Measurements from ENCODE around the gene AARS2. TPM values are rescaled to one million over a fixed set of nuclear protein-coding genes. Genes with fewer than 3 reads are reported as not detected.
A peak's percentile ranks its signal among the peaks of the same experiment; 100 is the strongest.

Gene AARS2
- total RNA-seq, 4 donors from 2014 or later = 14.1 to 24.7 (median 21.0) TPM

DNA sequence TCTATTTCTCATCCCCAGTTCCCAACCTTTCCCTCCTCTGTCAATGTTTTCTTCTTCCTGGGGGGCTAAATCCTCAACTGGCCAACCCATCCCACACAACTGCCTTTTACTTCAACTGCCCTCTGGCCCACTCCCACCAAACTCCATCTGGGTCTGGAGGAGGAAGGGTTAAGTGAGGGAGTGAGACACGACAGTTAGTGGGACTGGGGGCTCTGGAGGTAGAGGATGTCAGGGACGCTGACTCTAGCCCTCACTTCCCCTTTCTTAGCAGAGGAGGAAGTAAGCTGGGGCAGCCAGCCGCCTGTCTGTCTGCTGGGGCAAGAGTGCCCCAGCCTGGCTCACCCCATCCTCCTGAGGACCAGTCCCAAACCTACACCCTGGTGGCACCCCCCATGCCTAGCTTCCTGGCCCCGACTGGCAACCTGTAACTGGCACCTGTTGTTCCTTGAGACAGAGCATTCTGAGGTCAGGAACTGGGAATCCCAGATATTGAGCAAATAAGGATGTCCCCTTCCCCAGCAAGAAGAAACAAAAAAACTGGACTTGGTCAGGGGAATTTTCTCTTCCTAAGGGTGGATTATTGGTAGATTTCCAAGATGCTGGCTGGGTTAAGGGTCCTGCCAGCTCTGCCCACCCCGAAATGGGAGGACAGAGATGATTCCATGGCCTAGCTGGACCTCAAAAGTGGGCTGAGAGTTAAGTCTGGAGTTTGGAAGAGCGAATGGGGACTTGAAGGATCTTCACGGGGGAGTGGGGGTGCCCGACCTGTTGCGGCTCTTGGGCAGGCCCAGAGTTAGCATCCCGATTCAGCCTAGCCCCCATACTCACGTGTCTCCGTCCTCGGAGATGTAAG lies 48.8 kb downstream of the AARS2 start:
- no peaks in the 10 kb centered on the region for H3K36me3 ChIP-seq
- H3K9me3 ChIP-seq = no peaks in the 10 kb centered on the region
- peak overlapping the region; percentile 74 to 83 for H3K27ac ChIP-seq
- TF ChIP-seq CTCF (IDR thresholded peaks at IDR 0.05) (no peak), POLR2A (IDR thresholded peaks at IDR 0.05) (no peak)
- DNase-seq = no peak
- peaks cover 0 to 24% of the 10 kb centered on the region in 2 donors for H3K4me1 ChIP-seq
- intact Hi-C loops (cut with DNase I; ENCODE audit: low total_unique reads) = no loop called here
- peak overlapping the region; percentile 42 to 75 for H3K4me3 ChIP-seq
- H3K27me3 ChIP-seq = no peaks in the 10 kb centered on the region

DNA sequence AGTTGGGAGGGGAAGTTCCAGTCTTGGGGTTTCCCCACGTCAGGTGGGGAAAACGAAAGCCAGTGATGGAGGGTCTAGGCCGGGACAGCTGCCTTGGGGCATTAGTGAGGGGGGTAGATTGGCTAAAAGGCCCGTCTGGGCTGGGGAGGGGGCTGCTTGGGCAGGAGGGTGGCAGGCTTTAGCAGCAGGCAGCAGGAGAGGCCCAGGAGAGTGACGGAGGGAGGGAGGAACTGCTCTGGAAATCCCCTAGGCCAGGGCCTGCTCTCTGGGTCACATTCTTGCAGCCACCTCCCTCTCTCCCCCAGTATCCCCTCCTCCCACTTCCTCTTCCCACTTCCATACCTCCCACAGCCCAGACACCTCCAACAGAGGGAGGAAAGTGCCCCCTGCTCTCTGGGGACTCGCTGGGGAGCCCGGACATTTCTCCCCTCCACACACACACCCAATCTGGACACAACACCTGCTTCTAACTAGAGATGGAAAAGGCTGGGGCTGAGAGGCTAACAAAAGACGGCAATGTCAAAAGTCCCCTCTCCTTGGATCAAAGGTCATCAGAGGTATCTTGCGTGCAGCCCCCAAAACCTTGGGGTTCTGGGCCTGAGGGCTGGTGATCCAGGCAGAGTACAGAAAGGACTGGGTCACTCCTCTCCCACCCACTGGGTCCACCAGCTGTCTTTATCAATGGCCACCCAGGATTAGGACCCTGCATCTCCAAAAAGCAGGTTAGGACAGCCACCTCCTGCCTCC lies 49.6 kb downstream of the AARS2 start:
- H3K4me1 ChIP-seq = peaks cover 0 to 24% of the 10 kb centered on the region in 2 donors
- H3K9me3 ChIP-seq = no peaks in the 10 kb centered on the region
- TF ChIP-seq CTCF (IDR thresholded peaks at IDR 0.05) = no peak
- no peak for TF ChIP-seq POLR2A (IDR thresholded peaks at IDR 0.05)
- no peak overlapping the region for H3K27ac ChIP-seq
- H3K36me3 ChIP-seq = no peaks in the 10 kb centered on the region
- intact Hi-C loops (cut with DNase I; ENCODE audit: low total_unique reads) = no loop called here
- DNase-seq = no peak
- no peaks in the 10 kb centered on the region for H3K27me3 ChIP-seq
- H3K4me3 ChIP-seq = no peak overlapping the region

- Histone ChIP-seq H3K4me1 (peaks cover 0 to 27% of the 10 kb centered on the region in 2 donors), H3K9me3 (no peaks in the 10 kb centered on the region), H3K27me3 (no peaks in the 10 kb centered on the region), H3K4me3 (no peak overlapping the region), H3K36me3 (no peaks in the 10 kb centered on the region), H3K27ac (no peak overlapping the region)
- DNase-seq = no peak
- TF ChIP-seq POLR2A (IDR thresholded peaks at IDR 0.05) = no peak
- TF ChIP-seq CTCF (IDR thresholded peaks at IDR 0.05) = no peak
- intact Hi-C loops (cut with DNase I; ENCODE audit: low total_unique reads) = no loop called here
Measured at GRCh38 chr6:44262467-44263353, 50.4 kb downstream of the AARS2 start.

- Histone ChIP-seq H3K4me1 (peaks cover 0 to 27% of the 10 kb centered on the region in 2 donors), H3K36me3 (no peaks in the 10 kb centered on the region), H3K27ac (no peak overlapping the region), H3K27me3 (no peaks in the 10 kb centered on the region), H3K4me3 (no peak overlapping the region), H3K9me3 (no peaks in the 10 kb centered on the region)
- DNase-seq = no peak
- TF ChIP-seq CTCF (IDR thresholded peaks at IDR 0.05) = no peak
- no peak for TF ChIP-seq POLR2A (IDR thresholded peaks at IDR 0.05)
- intact Hi-C loops (cut with DNase I; ENCODE audit: low total_unique reads) = no loop called here
Measured at GRCh38 chr6:44261581-44261980, 51.6 kb downstream of the AARS2 start.

Measured in uterus (tissue), 4 donors.